Measurements from ENCODE around the gene TRIOBP.
A peak's percentile ranks its signal among the peaks of the same experiment; 100 is the strongest.

TRIOBP gene

GRCh38 chr22:37769056-37769455 lies 72.2 kb downstream of the TRIOBP start:
- no peak overlapping the region for H3K4me3 ChIP-seq (replicated peaks; ENCODE audit: low read depth, low read length)
- TF ChIP-seq, protein P1, sequence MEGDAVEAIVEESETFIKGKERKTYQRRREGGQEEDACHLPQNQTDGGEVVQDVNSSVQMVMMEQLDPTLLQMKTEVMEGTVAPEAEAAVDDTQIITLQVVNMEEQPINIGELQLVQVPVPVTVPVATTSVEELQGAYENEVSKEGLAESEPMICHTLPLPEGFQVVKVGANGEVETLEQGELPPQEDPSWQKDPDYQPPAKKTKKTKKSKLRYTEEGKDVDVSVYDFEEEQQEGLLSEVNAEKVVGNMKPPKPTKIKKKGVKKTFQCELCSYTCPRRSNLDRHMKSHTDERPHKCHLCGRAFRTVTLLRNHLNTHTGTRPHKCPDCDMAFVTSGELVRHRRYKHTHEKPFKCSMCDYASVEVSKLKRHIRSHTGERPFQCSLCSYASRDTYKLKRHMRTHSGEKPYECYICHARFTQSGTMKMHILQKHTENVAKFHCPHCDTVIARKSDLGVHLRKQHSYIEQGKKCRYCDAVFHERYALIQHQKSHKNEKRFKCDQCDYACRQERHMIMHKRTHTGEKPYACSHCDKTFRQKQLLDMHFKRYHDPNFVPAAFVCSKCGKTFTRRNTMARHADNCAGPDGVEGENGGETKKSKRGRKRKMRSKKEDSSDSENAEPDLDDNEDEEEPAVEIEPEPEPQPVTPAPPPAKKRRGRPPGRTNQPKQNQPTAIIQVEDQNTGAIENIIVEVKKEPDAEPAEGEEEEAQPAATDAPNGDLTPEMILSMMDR (IDR thresholded peaks at IDR 0.05; ENCODE audit: low read depth, low read length, missing control alignments): no peak
- no peak for DNase-seq (ENCODE audit: extremely low read depth, low read depth)

- TF ChIP-seq, protein P1 (IDR thresholded peaks at IDR 0.05; ENCODE audit: low read depth, low read length, missing control alignments): no peak
- no peak overlapping the region for H3K4me3 ChIP-seq (replicated peaks; ENCODE audit: low read depth, low read length)
- DNase-seq (ENCODE audit: extremely low read depth, low read depth): no peak
Observed at GRCh38 chr22:37771081-37771480, 74.2 kb downstream of the TRIOBP start.

DNA sequence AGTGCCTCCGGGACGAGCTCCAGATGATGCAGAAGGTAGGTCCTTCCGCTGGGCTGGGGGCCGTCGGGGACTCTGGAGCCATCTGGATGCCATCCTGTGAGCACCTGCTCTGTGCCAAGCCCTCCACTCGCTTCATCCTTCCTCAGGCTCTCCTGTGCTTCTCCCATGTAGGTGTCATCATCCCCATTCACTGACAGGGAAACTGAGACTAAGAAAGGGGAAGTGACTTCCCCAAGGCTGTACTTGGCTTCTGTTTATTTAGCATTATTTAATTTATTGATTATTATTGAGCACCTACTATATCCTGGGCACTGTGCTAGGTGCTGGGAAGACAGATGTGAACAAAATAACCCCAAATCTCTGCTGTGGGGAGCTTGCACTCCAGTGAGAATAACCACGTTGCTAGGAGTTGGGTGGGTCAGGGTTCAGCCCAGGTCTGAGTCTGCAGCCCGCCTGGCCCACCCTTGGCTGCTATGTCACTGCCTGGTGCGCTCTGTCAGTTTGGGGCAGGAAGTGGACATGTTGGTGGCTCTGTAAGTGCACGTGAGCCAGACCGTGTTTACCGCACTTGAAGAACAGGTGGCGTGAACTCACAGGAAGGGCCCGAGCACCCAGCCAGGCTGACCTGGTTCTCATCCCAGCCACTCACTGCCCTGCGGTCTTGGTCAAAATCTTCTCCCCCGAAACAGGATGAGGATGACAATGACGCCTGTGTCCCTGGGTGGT lies 75.0 kb downstream of the TRIOBP start:
- TF ChIP-seq, protein P1 (IDR thresholded peaks at IDR 0.05; ENCODE audit: low read depth, low read length, missing control alignments): no peak
- no peak overlapping the region for H3K4me3 ChIP-seq (replicated peaks; ENCODE audit: low read depth, low read length)
- no peak for DNase-seq (ENCODE audit: extremely low read depth, low read depth)

DNA sequence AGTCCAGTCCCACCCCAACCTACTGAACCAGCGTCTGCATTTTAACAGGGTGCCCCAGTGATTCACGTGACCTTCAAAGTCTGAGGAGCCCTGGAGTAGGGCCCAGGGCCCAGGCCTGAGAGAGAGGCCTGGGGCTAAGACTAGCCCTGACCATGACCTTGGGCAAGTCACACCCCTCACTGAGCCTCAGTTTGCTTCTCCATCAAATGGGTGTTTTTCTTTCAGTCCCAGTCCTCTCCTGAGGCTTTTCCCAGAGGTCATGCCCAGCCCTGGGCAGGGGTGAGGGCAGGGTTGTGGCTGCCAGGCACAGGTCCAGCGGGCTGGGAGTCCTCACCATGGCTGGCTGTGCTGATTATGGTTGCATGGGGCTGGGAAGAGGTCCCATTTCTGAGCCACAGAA lies 77.9 kb downstream of the TRIOBP start:
- H3K4me3 ChIP-seq (replicated peaks; ENCODE audit: low read depth, low read length): no peak overlapping the region
- TF ChIP-seq, protein P1 (IDR thresholded peaks at IDR 0.05; ENCODE audit: low read depth, low read length, missing control alignments): no peak
- DNase-seq (ENCODE audit: extremely low read depth, low read depth): no peak

DNA sequence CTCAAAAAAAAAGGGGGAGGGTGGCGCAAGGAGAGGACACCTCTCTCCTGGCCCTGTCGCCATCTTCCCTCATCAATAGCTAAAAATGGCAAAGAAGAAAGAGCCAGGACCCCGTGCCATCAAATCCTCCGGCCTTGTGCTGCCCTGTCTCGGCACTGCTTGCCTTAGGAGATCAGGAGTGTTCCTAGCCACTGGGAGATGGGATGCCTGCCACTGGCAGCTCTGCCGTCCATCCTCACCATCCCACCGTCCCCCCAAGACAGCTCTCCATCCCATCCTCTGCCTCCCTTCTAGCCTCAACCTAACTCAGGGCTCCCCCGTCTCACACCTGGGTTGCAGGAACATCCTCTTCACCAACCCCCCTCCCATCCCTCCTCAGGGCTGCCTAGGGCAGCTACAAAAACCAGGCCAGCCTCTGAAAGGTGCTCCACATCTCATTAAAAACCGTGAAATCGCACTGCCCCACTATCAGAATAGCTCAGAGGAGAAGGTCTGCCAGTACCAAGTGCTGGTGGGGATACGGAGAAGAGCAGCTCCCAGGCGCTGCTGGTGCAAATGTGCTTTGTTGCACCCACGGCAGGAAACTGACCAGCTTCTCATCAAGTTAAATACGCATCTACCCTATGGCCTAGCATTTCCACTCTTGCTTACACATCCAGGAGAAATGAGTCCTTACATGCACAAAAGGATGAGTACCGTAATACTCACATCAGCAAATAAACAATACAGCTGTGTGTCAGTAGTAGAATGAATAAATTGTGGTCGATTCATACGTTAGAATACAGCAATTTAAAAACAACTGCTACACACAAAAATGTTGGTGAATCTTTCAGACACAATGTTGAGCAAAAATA lies 79.2 kb downstream of the TRIOBP start:
- DNase-seq (ENCODE audit: extremely low read depth, low read depth): peak; percentile 37
- no peak overlapping the region for H3K4me3 ChIP-seq (replicated peaks; ENCODE audit: low read depth, low read length)
- TF ChIP-seq, protein P1 (IDR thresholded peaks at IDR 0.05; ENCODE audit: low read depth, low read length, missing control alignments): no peak

- no peak overlapping the region for H3K4me3 ChIP-seq (replicated peaks; ENCODE audit: low read depth, low read length)
- TF ChIP-seq, protein P1 (IDR thresholded peaks at IDR 0.05; ENCODE audit: low read depth, low read length, missing control alignments): no peak
- DNase-seq (ENCODE audit: extremely low read depth, low read depth): no peak
Observed at GRCh38 chr22:37776639-37777005, 79.8 kb downstream of the TRIOBP start.

Data from HFF-Myc (cell line).